GM12891 (cell line): ENCODE measurements around the gene ZNF343.
A peak's percentile ranks its signal among the peaks of the same experiment; 100 is the strongest.

Experiments
- DNase-seq: peaks from one replicate; pipeline ENCODE4 v3.0.0; 2011; ENCODE audit warnings: low spot score; ENCODE audit not compliant: insufficient read length
- FAIRE-seq: peaks from 2 replicates; lab custom pipeline; 2011; peaks lifted over from hg19 to GRCh38; lab: Jason Lieb, UNC
- PAX5 ChIP-seq: IDR thresholded peaks from 2 replicates; pipeline ENCODE4 v1.6.1; 2011; ENCODE audit warnings: low read length, moderate library complexity, mild to moderate bottlenecking; ENCODE audit not compliant: insufficient read depth, severe bottlenecking
- POLR2A ChIP-seq: IDR thresholded peaks from 2 replicates; pipeline ENCODE4 v1.6.1; 2011; ENCODE audit warnings: low read depth, low read length, control low read depth
- POLR2AphosphoS5 ChIP-seq: IDR thresholded peaks from 2 replicates; pipeline ENCODE4 v1.6.1; 2011; ENCODE audit warnings: low read depth, low read length, control low read depth
- POU2F2 ChIP-seq: IDR thresholded peaks from 2 replicates; pipeline ENCODE4 v1.6.1; 2011; ENCODE audit warnings: low read depth, mild to moderate bottlenecking, control low read depth, low read length, moderate library complexity
- SPI1 ChIP-seq: IDR thresholded peaks from 2 replicates; pipeline ENCODE4 v1.6.1; 2011; ENCODE audit warnings: low read depth, low read length, control low read depth
- TAF1 ChIP-seq: IDR thresholded peaks from 2 replicates; pipeline ENCODE4 v1.6.1; 2011; ENCODE audit warnings: low read depth, low read length, control low read depth

ZNF343 gene

DNA sequence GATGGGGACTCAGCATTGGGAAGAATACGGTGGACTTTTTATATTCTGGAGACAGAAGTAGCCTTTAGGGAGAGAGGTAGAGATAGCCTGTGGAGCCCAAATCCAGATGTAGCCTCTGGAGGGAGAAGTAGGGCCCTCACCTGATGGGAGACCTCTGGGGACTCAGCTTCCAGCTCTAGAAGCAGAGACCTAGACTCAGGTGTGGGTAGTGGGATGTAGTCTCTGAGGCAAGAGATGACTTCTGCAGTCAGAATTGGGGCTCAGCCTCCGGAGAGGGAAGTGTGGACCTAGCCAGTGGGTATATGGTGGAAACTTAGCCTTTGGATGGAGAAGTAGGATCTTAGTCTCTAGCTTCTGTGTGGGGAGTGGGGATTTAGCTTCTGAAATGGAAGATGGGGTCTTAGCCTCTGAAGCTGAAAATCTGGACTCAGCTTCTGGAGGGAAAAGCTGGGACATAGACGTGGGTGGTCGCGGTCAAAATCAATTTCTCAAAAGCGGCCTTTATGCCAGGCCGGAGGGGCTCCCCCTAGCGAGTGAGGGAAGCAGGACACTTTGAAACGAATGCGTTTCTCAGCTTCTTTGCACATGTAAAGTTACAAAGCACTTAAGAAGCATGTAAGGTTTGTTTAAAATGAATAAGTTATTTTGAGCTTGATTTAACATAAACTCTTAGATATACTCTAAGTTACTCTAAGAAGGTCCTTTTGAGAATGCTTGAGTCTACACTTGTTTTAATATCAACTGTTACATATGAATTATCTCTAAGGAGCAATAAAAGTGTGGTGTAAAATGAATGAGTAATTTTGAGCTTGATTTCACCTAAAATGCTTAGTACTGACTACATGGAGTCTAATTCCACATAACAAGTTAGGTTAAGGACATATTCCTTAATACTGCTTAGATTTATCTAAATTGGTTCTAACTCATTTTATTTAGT, 12.9 kb upstream of the ZNF343 start:
- FAIRE-seq (no peak), DNase-seq (no peak)
- TF ChIP-seq SPI1: no peak
- TF ChIP-seq TAF1: no peak
- no peak for TF ChIP-seq POLR2A
- no peak for TF ChIP-seq POU2F2

- FAIRE-seq: no peak
- no peak for DNase-seq
These were observed 11.9 kb upstream of the ZNF343 start for GRCh38 chr20:2520617-2521016.

DNA sequence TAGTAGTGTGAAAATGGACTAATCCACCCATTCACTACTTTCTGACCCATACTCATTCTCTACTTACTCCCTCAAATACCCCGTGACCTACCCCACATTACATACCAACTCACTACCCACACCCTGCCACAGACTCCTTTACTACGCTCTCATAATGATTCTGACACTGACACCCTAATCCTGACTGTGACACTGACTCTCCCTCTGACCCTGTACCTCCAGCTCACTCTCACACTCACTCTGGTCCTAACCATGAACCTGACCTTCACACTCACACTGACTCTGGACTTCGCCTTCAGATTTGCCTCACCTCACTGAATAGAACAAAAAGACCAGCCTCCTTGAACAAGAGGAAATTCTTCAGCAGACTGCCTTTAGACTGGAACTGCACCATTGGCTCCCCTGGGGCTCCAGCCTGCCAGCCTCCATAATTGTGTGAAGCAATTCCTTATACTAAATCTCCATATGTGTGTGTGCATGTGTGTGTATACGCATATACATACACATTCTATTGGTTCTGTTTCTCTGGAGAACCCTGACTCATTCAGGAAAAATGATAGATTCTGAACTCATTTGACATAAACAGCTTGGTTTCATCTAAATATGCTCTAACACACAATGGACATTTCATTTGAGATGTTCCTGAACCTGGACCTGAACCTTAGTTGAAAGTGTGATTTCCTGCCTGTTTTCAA, 10.5 kb upstream of the ZNF343 start:
- no peak for FAIRE-seq

More at GRCh38 chr20:2520617-2521016, 11.9 kb upstream of the ZNF343 start:
- TF ChIP-seq POLR2AphosphoS5: no peak
- no peak for TF ChIP-seq PAX5
- no peak for TF ChIP-seq SPI1
- TF ChIP-seq TAF1: no peak
- TF ChIP-seq POLR2A: no peak
- TF ChIP-seq POU2F2: no peak

DNA sequence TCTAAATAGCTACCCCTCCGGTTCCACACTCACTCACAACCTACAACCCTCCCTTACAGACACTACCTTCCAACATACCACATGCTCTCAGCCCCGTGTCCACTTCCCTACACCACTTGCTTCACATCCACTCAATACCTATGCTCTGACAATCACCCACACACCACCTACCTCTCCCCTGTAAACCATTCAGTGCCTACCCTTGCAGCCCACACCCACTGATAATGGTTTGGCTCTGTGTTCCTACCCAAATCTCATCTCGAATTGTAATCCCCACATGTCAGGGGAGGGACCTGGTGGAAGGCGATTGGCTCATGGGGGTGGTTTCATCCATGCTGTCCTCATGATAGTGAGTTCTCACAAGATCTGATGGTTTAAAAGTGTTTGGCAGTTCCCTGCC, 9.8 kb upstream of the ZNF343 start:
- no peak for TF ChIP-seq PAX5
- DNase-seq: no peak
- no peak for FAIRE-seq

More for the DNA sequence above, 10.5 kb upstream of the ZNF343 start:
- TF ChIP-seq POLR2A (no peak), TAF1 (no peak), PAX5 (no peak), SPI1 (no peak), POU2F2 (no peak), POLR2AphosphoS5 (no peak)
- no peak for DNase-seq

GRCh38 chr20:2518096-2518495, 9.4 kb upstream of the ZNF343 start:
- DNase-seq (no peak), FAIRE-seq (no peak)
- TF ChIP-seq POLR2AphosphoS5: no peak
- no peak for TF ChIP-seq PAX5
- no peak for TF ChIP-seq TAF1
- no peak for TF ChIP-seq SPI1
- TF ChIP-seq POLR2A: no peak
- TF ChIP-seq POU2F2: no peak

DNA sequence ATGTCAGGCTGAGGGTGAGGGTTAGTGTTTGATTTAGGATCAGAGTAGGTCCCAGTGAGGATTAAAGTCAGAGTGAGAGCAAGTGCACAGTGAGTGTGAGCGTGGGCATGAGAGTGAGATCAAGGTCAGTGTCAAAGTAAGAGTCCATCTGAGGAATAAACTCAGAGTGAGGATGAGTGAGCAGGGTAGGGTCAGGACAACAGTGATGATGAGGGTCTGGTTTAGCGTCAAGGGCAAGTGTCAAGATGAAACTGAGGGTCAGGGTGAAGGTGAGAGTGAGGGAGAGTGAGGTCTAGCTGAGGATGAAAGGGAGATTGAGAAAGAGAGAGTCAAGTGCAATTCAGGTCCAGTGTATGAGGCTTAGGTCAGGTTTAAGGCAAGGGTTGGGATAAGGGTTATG, 7.7 kb upstream of the ZNF343 start:
- no peak for FAIRE-seq

DNA sequence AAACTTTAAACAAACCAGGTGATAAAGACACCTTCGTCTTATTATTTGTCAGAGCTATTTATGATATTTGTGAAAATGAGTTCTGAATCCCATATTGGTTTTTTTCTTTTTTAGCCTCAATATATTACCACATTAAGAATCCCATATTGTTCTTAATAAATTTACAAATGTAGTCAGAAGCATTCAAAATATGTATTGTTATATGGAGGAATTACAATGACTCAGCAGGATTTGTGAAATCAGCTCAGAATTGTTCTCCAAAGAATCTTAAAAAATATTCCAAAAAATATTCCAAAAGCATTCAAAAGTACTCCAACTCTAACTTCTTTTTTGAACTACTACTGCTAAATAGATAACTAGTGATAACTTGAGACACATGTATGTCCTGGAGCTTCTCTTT, 6.5 kb upstream of the ZNF343 start:
- TF ChIP-seq POU2F2 (no peak), SPI1 (no peak), TAF1 (no peak), POLR2A (no peak), POLR2AphosphoS5 (no peak), PAX5 (no peak)
- DNase-seq (no peak), FAIRE-seq (no peak)

More for the DNA sequence above, 7.7 kb upstream of the ZNF343 start:
- TF ChIP-seq POLR2A (no peak), POU2F2 (no peak), PAX5 (no peak), POLR2AphosphoS5 (no peak), TAF1 (no peak), SPI1 (no peak)
- no peak for DNase-seq

GRCh38 chr20:2509794-2510193, 1.1 kb upstream of the ZNF343 start:
- FAIRE-seq: no peak
- DNase-seq: no peak
- TF ChIP-seq POU2F2 (no peak), POLR2AphosphoS5 (no peak), SPI1 (no peak), TAF1 (no peak), PAX5 (no peak), POLR2A (no peak)

DNA sequence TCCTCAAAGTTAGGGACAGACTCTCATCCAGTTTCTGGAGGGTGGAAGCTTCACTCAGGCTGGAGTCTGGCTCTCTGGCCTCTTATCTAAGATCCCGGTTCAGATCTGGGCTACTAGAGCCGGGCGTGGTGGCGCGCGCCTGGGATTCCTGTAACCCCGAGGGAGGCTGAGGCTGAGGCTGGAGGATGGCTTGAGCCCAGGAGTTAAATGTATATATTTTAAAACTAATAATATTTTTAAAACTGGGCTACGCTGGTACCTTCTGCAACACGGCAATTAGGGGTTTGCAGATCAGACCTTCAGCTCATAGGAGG, 710 bp upstream of the ZNF343 start:
- FAIRE-seq: no peak
- TF ChIP-seq POLR2A: no peak
- TF ChIP-seq POLR2AphosphoS5: no peak
- TF ChIP-seq TAF1: no peak
- no peak for TF ChIP-seq PAX5
- TF ChIP-seq SPI1: no peak
- DNase-seq: no peak

- no peak for TF ChIP-seq TAF1
- no peak for TF ChIP-seq POU2F2
- no peak for TF ChIP-seq SPI1
- no peak for TF ChIP-seq PAX5
- no peak for TF ChIP-seq POLR2A
- no peak for TF ChIP-seq POLR2AphosphoS5
- FAIRE-seq (no peak), DNase-seq (peak; percentile 28)
These were observed 662 bp downstream of the ZNF343 start for GRCh38 chr20:2507875-2508630.
